ENCODE data around the gene SUDS3.
"Not testable (repeated sequence)": the region's sequence is repeated elsewhere in the genome, so short reads cannot be mapped to it uniquely, and the experiment has no call there.

SUDS3 gene

GRCh38 chr12:118398524-118398923, 22.2 kb downstream of the SUDS3 start:
- no peak for DNase-seq (ENCODE audit: low read depth)

DNA sequence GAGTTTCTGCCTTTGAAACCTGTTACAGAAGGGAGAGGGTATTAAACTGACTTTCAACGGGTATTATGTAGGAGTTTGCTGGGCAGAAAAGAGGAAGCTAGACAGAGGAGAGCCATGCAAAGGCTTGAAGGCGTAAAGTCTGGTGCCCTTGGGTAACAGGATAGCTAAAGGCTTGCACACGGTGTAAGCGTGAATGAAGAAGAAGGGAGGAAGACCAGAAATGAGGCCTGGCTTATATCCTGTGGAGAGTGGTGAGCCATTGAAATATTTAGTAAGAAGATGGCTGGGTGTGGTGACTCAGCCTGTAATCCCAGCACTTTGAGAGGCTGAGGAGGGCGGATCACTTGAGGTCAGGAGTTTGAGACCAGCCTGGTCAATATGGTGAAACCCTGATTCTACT, 22.6 kb downstream of the SUDS3 start:
- DNase-seq (ENCODE audit: low read depth): peak; percentile 79

- DNase-seq (ENCODE audit: low read depth): peak; percentile 61
Measured at GRCh38 chr12:118402251-118402650, 25.9 kb downstream of the SUDS3 start.

DNA sequence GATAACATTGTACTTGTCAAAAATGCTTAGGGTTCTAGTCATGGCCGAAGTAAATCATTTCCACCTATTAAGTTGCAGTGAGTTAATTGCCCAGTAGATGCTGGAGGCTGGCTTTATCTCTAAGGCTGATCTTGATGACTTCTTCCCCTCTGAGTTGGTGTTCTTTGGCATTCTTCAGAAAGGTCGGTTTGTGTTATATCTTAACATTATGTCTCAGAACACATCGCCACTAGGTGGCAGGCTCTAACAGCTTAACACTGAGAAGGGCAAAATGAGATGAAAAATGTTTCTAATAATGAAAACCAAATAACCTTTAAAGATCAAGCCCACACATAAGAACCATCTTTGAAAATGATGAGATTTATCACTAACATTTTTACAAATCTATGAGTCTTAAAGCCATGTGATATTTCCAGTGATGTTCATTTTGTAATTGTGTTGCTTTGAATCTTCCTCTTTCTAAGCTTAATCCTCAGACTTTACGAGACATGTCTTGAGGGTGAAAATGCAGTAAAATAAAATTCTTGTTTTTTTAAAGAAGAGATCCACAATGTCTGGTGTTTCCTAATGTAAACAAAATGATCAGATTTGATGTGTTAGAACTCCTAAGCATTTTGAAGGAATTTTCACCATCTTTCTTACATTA, 28.6 kb downstream of the SUDS3 start:
- peak; percentile 67 for DNase-seq (ENCODE audit: low read depth)

GRCh38 chr12:118408241-118408640, 31.9 kb downstream of the SUDS3 start:
- DNase-seq (ENCODE audit: low read depth): not testable (repeated sequence)

- no peak for DNase-seq (ENCODE audit: low read depth)
Measured at GRCh38 chr12:118409834-118410233, 33.5 kb downstream of the SUDS3 start.

DNA sequence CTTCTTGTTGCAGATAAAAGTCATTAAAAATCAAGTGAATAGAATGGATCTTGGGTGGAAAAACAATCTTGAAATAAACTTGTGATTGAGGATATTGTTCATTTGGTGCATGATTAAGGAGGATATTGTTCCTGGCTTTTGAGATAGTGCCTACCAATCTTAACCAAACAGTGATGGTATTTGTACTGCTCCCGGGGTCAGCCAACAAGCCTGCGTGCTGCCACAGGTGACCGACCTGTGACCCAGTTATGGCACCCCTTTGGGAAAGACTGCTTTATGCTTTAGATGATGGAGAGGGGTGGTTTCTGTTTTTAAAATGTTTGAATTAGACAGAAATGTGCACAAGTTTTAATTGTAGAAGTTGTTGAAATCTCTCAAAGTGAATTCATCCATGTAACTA, 41.6 kb downstream of the SUDS3 start:
- no peak for DNase-seq (ENCODE audit: low read depth)

DNA sequence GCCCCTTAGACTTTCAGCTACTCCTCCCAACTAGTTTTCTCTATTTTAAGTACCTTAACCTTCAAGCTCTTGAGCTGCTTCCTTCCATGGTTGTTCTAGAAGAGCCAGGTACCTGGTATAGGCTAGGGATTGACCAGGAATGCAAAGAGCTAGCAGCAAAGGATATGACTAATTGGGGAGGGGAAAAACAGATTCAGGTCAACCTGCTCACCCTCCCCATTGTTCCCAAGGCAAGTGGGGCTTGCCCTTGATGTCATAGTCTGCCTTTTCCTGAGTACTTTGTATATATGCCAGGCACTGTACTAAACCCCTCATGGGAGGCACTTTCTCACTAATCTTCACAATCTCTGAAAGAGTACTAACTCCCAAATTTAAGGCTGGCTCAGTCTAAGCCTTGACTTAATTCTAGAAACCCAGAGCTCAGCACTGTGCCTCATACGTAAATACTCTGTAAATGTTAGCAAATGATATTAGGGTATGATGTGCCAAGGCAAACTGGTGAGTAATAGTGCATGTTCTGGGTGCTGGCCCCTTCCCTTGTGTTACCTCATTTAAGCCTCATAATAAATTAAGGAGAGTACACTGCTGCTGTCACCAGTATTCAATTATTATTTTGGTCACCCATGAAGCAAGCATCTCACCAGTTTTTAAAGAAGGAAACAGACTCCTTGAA, 42.2 kb downstream of the SUDS3 start:
- no peak for DNase-seq (ENCODE audit: low read depth)

GRCh38 chr12:118420673-118421072, 44.3 kb downstream of the SUDS3 start:
- DNase-seq (ENCODE audit: low read depth): no peak

- DNase-seq (ENCODE audit: low read depth): no peak
Measured at GRCh38 chr12:118424884-118425283, 48.5 kb downstream of the SUDS3 start.

DNA sequence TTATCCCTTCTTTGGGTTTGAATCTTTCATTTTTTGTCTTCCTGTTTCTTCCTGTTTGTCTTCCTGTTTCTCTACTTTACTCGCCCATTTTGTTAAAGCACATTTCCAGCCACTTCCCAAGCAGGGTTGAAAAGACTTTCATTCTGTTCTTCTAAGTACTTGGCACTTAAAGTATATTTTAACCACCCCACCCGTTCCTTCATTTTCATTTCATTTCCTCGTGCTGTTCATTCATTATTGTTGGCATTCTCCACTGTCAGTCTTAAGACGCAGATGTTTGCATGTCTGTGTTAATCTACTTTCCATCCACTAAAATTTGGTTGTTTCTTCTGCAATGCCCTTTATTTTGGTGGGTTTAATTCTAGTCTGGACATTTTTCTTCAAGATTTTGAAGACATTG, 49.0 kb downstream of the SUDS3 start:
- no peak for DNase-seq (ENCODE audit: low read depth)

GRCh38 chr12:118427819-118428218, 51.5 kb downstream of the SUDS3 start:
- DNase-seq (ENCODE audit: low read depth): no peak

- no peak for DNase-seq (ENCODE audit: low read depth)
Measured at GRCh38 chr12:118428643-118429042, 52.3 kb downstream of the SUDS3 start.

DNA sequence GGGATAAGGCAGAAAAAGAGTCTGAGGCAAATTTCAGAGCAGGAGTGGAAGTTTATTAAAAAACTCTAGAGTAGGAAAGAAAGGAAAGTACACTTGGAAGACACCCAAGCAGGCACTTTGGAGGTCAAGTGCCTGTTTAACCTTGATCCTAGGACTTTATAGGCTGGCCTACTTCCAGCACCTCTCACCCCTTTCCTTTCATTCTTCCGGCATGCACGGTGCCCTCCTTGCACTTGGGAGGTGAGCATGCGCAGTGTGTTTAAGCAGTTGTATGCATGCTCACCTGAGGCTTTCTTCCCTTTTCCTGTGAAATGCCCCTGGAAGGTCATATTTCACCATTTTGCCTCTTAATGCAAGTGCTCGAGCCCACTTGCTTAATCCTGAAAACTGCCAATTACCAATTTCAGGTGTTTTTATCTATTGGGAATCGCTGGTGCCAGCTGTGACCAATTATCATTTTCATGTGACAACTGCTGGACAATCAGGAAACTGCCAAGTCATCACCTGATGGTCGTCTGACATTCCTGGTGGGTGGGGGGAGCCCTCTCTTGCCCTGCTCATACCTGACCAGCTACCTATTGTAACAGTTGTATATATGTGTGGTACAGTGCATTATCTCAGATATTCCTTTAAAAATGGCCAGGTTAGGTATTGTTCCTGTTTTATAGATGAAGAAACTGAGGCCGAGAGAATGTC, 53.5 kb downstream of the SUDS3 start:
- DNase-seq (ENCODE audit: low read depth): no peak

DNA sequence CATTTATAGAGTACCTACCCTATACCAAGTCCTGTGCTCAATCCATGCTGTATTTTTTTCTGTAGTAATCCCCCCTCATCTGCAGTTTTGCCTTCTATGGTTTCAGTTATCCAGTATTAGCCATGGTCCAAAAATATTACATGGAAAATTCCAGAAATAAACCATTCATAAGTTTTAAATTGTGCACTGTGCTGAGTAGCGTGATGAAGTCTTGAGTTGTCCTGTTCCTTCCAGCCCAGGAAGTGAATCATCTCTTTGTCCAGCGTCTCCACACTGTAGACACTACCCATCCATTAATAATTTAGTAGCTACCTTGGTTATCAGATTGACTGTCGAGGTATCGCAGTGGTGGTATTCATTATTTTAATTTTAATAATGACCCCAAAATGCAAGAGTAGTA, 54.2 kb downstream of the SUDS3 start:
- no peak for DNase-seq (ENCODE audit: low read depth)

DNA sequence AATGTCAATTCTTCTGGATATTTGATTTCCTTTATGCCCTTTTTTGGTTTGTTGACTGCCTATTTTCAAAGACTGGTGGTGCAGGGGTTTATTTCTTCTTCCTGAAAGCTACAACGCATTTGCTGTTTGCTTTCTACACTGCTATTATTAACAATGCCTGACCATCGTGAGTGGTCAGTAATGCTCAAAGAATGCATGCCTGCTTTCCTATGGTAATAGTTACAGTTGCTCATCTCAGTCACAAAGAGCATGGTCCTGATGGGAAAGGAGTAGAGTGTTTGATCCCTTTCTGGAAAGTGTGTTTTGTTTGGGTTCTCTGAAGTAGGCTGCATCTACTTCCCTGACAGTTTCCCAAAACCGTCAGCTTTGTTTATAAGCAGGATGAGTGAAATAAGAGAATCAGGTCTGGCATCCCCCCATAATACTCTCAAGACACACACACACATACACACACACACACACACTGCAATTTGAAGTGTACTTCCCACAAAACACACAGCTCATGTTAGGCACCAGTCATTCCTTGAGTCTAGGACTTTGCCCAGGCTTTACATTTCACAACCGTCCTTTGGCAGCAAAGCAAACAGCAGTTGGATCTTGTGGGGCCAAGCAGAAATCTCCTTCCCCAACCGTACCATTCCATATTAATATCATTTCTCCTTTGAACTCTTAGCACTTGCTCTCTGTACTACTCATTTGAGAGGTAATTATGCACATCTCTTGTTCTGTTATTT, 56.6 kb downstream of the SUDS3 start:
- no peak for DNase-seq (ENCODE audit: low read depth)

- no peak for DNase-seq (ENCODE audit: low read depth)
Measured at GRCh38 chr12:118436002-118436730, 59.8 kb downstream of the SUDS3 start.

- DNase-seq (ENCODE audit: low read depth): no peak
Measured at GRCh38 chr12:118436986-118437385, 60.6 kb downstream of the SUDS3 start.

GRCh38 chr12:118439068-118439467, 62.7 kb downstream of the SUDS3 start:
- no peak for DNase-seq (ENCODE audit: low read depth)

DNA sequence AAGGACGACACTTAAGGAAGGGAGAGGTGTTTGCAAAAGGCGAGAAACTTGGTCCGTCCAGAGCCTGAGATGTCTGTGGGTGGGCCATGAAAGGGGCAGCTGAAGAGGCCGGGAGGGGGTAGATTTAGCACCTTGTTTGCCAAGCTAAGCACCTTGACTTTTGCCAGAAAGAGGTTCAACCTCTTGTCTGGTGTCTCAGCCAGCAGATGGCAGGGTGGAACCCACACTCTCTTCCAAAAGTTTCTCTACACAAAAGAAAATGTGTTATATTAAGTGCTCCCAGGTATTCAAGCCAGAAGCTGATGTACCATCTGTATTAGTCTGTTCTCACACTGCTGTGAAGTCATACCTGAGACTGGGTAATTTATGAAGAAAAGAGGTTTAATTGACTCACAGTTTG, 69.9 kb downstream of the SUDS3 start:
- no peak for DNase-seq (ENCODE audit: low read depth)

- no peak for DNase-seq (ENCODE audit: low read depth)
Measured at GRCh38 chr12:118447181-118447580, 70.8 kb downstream of the SUDS3 start.

- DNase-seq (ENCODE audit: low read depth): no peak
Measured at GRCh38 chr12:118448341-118448740, 72.0 kb downstream of the SUDS3 start.

All from amniotic epithelial cell (primary cell).